Progenitor cell of endocrine pancreas (in vitro differentiated cells): Measurements from ENCODE around the gene PRKACB. TPM values are rescaled to one million over a fixed set of nuclear protein-coding genes. Genes with fewer than 3 reads are reported as not detected.

Experiments
- DNase-seq: peaks from one replicate; pipeline ENCODE4 v3.0.0; 2021; ENCODE audit warnings: low spot score; ENCODE audit not compliant: unreplicated experiment
- H3K27ac Mint-ChIP-seq: 2 replicates; pipeline ENCODE4 v1.8.0; 2021; ENCODE audit warnings: mild to moderate bottlenecking, moderate library complexity, mixed read lengths
- H3K27me3 Mint-ChIP-seq: 2 replicates; pipeline ENCODE4 v1.8.0; 2021; ENCODE audit warnings: mixed read lengths
- H3K36me3 Mint-ChIP-seq: 2 replicates; pipeline ENCODE4 v1.8.0; 2022; ENCODE audit warnings: mixed read lengths; ENCODE audit not compliant: insufficient read depth
- H3K4me1 Mint-ChIP-seq: 2 replicates; pipeline ENCODE4 v1.8.0; 2021; ENCODE audit warnings: low read depth, mixed read lengths
- H3K4me3 Mint-ChIP-seq: 2 replicates; pipeline ENCODE4 v1.8.0; 2021; ENCODE audit warnings: low read depth, mild to moderate bottlenecking, moderate library complexity, mixed read lengths
- H3K9me3 Mint-ChIP-seq: 2 replicates; pipeline ENCODE4 v1.8.0; 2021; ENCODE audit warnings: low read depth, mixed read lengths
- CTCF ChIP-seq: fragments of 200-600 bp; sonication (generic); IDR thresholded peaks from one replicate; pipeline ENCODE4 v1.5.0; 2021; ENCODE audit warnings: antibody characterized with exemption, mild to moderate bottlenecking; ENCODE audit not compliant: unreplicated experiment
- total RNA-seq: library from RNA; stranded (reverse); gene quantifications from 2 replicates; pipeline ENCODE4 v1.2.1, GENCODE V29; 2021

PRKACB gene
- total RNA-seq, 1 donor from 2014 or later: 101 TPM

DNA sequence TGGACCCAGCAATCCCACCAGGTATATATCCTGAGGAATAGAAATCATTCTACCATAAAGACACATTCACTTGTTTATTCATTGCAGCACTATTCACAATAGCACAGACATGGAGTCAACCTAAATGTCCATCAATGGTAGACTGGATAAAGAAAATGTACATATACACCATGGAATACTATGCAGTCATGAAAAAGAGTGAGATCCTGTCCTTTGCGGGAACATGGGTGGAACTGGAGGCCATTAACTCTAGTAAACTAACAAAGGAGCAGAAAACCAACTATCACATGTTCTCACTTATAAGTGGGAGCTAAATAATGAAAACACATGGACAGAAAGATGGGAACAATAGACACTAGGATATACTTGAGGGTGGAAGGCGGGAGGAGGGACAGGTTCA is 36.1 kb upstream of the PRKACB start:
- no peak overlapping the region for H3K27ac Mint-ChIP-seq
- peaks cover 32% of the 10 kb centered on the region for H3K36me3 Mint-ChIP-seq
- no peak for DNase-seq
- no peak for TF ChIP-seq CTCF
- H3K4me1 Mint-ChIP-seq: peaks cover 9% of the 10 kb centered on the region
- H3K4me3 Mint-ChIP-seq: no peak overlapping the region
- peaks cover 11% of the 10 kb centered on the region for H3K9me3 Mint-ChIP-seq
- H3K27me3 Mint-ChIP-seq: no peaks in the 10 kb centered on the region

DNA sequence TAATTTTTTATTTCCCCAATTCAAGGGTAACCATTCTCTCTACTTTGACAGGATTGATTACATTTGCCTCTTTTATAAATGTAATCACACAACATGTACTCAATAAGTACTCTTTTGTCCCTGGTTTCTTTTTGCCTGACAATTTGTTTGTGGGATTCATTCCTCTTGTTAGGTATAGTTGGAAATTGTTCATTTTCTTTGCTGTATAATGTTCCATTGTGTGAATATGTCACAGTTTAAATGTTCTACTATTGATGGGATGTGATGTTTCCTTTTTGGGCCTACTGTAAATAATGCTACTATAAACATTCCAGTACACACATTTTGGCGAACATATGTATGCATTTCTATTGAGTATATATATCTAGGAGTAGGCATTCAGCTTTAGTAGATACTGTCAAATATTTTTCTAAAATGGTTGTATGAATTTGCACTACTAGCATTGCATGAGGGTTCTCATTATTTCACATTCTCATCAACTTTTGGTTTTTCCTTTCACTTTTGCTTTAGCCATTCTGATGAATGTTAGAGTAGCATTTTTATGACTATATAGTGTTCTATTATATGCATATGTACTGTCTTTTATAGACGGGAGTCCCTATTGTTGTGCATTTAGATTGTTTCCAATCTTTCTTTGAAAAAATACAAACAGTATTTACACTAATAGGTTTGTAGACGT is 35.0 kb upstream of the PRKACB start:
- Mint-ChIP-seq H3K36me3 (peaks cover 33% of the 10 kb centered on the region), H3K4me3 (no peak overlapping the region), H3K27ac (no peak overlapping the region), H3K9me3 (peaks cover 11% of the 10 kb centered on the region), H3K27me3 (no peaks in the 10 kb centered on the region), H3K4me1 (peaks cover 2% of the 10 kb centered on the region)
- no peak for DNase-seq
- TF ChIP-seq CTCF: no peak

- H3K4me3 Mint-ChIP-seq: no peak overlapping the region
- H3K27me3 Mint-ChIP-seq: no peaks in the 10 kb centered on the region
- H3K9me3 Mint-ChIP-seq: peaks cover 11% of the 10 kb centered on the region
- DNase-seq: no peak
- H3K36me3 Mint-ChIP-seq: peaks cover 33% of the 10 kb centered on the region
- H3K4me1 Mint-ChIP-seq: peaks cover 1% of the 10 kb centered on the region
- TF ChIP-seq CTCF: no peak
- no peak overlapping the region for H3K27ac Mint-ChIP-seq
Observed at GRCh38 chr1:84110629-84111028, 33.4 kb upstream of the PRKACB start.

GRCh38 chr1:84116558-84116957 is 27.5 kb upstream of the PRKACB start:
- Mint-ChIP-seq H3K9me3 (no peaks in the 10 kb centered on the region), H3K27ac (no peak overlapping the region), H3K36me3 (peaks cover 13% of the 10 kb centered on the region), H3K4me1 (peaks cover 3% of the 10 kb centered on the region), H3K4me3 (no peak overlapping the region), H3K27me3 (no peaks in the 10 kb centered on the region)
- DNase-seq: no peak
- TF ChIP-seq CTCF: no peak

DNA sequence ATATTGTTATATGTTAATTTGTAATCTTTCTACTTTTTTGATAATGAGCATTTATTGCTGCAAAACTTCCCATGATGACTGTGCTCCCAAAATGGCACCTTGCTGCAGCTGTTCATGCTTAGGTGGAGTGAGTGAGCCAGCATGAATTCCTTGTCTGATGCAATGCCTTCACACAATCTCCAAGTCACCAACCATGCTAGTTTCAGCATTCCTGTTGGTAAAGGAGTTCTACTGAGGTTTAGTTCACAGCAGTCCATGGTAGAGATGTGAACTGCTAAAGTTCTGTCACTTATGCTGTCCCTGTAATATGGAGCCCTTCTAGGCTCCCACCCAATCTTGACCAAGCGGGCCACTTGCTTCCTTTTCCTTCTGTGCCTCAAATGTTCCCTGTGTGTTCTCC is 26.2 kb upstream of the PRKACB start:
- Mint-ChIP-seq H3K9me3 (no peaks in the 10 kb centered on the region), H3K27me3 (no peaks in the 10 kb centered on the region), H3K4me1 (peaks cover 14% of the 10 kb centered on the region), H3K36me3 (peaks cover 12% of the 10 kb centered on the region), H3K27ac (peak overlapping the region; percentile 11), H3K4me3 (no peak overlapping the region)
- TF ChIP-seq CTCF: no peak
- no peak for DNase-seq
